ENCODE measurements around the gene NUDCD2.
"Not testable (repeated sequence)": the region's sequence is repeated elsewhere in the genome, so short reads cannot be mapped to it uniquely, and the experiment has no call there.

Gene NUDCD2

GRCh38 chr5:163399923-163400322, 60.0 kb downstream of the NUDCD2 start:
- DNase-seq (ENCODE audit: low read depth): no peak
- H3K4me3 ChIP-seq (ENCODE audit: low read depth, low read length): no peak overlapping the region
- TF ChIP-seq CTCF (IDR thresholded peaks at IDR 0.05; ENCODE audit: control insufficient read depth, extremely low read depth, insufficient read depth): no peak

- TF ChIP-seq CTCF (IDR thresholded peaks at IDR 0.05; ENCODE audit: control insufficient read depth, extremely low read depth, insufficient read depth): no peak
- DNase-seq (ENCODE audit: low read depth): no peak
- H3K4me3 ChIP-seq (ENCODE audit: low read depth, low read length): no peak overlapping the region
These were observed 62.5 kb downstream of the NUDCD2 start for GRCh38 chr5:163397354-163397753.

DNA sequence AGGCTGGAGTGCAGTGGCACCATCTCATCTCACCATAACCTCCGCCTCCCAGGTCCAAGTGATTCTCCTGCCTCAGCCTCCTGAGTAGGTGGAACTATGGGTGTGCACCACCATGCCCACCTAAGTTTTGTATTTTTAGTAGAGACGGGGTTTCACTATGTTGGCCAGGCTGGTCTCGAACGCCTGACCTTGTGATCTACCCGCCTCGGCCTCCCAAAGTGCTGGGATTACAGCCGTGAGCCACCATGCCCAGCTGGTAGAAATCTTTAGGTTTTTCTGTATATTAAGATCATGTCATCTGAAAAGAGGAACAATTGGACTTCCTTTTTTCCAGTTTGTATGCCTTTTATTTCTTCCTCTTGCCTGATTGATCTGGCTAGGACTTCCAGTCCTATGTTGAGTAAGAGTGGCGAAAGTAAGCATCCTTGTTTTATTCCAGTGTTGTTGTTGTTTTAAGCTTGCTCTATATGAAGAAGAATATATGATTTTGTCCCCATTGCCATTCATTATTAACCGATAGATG, 63.0 kb downstream of the NUDCD2 start:
- not testable (repeated sequence) for H3K4me3 ChIP-seq (ENCODE audit: low read depth, low read length); DNase-seq (ENCODE audit: low read depth)

Measured in LNCaP clone FGC (cell line).